Right lobe of liver (tissue), 4 donors: ENCODE measurements around the gene AGTPBP1.

Experiments used
- POLR2A ChIP-seq: fragments of 450-650 bp; IDR thresholded peaks from one replicate; pipeline ENCODE4 v1.6.1; 2017; ENCODE audit warnings: antibody characterized with exemption, mild to moderate bottlenecking
- TF ChIP-seq, protein P1 (sequence below), 4 donors: fragments of 200-600 bp in 3 of 4; fragments of 450-650 bp in 1 of 4; IDR thresholded peaks; one replicate each; pipeline versions ENCODE4 v1.5.1 to v1.8.0; 2016 to 2022; ENCODE audit warnings: antibody characterized with exemption in 4 of 4, mild to moderate bottlenecking in 2 of 4
- donor health status: DM: no; HTN: no; CAD: no.
- donor health status: DM: no; HTN: no; CAD: no.
- donor health status: DM: no; HTN: yes; CAD: no.

DNA sequence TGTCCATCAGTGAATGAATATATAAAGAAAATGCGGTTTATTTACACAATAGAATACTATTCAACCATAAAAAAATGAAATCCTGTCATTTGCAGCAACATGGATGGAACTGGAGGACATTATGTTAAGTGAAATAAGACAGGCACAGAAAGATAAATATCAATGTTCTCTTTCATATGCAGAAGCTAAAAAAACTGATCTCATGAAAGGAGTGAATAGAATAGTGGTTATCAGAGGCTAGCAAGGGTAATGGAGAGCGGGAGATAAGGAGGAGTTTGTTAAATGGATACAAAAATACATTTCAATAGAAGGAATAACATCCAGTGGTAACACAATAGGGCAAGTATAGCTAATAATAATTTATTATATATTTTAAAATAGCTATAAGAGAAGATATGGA is 65.0 kb downstream of the AGTPBP1 start:
- TF ChIP-seq, protein P1, sequence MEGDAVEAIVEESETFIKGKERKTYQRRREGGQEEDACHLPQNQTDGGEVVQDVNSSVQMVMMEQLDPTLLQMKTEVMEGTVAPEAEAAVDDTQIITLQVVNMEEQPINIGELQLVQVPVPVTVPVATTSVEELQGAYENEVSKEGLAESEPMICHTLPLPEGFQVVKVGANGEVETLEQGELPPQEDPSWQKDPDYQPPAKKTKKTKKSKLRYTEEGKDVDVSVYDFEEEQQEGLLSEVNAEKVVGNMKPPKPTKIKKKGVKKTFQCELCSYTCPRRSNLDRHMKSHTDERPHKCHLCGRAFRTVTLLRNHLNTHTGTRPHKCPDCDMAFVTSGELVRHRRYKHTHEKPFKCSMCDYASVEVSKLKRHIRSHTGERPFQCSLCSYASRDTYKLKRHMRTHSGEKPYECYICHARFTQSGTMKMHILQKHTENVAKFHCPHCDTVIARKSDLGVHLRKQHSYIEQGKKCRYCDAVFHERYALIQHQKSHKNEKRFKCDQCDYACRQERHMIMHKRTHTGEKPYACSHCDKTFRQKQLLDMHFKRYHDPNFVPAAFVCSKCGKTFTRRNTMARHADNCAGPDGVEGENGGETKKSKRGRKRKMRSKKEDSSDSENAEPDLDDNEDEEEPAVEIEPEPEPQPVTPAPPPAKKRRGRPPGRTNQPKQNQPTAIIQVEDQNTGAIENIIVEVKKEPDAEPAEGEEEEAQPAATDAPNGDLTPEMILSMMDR (IDR thresholded peaks at IDR 0.05), result no peak
- TF ChIP-seq POLR2A, result no peak
